Stimulated activated CD4-positive, alpha-beta T cell treated with anti-CD3 and anti-CD28 coated beads, Interleukin-4, amount 100 ng/mL, for 1 hour (primary cell): Measurements from ENCODE around the gene MAN1A1.

ENCODE experiments used
- DNase-seq: peaks from one replicate; pipeline ENCODE4 v3.0.0-alpha.2; 2020

Gene MAN1A1

GRCh38 chr6:119226089-119226488, 123.5 kb downstream of the MAN1A1 start:
- no peak for DNase-seq

- no peak for DNase-seq
Measured at GRCh38 chr6:119224095-119224701, 125.4 kb downstream of the MAN1A1 start.

- no peak for DNase-seq
Measured at GRCh38 chr6:119220452-119220851, 129.1 kb downstream of the MAN1A1 start.

GRCh38 chr6:119218548-119218947, 131.0 kb downstream of the MAN1A1 start:
- no peak for DNase-seq

GRCh38 chr6:119215885-119216590, 133.5 kb downstream of the MAN1A1 start:
- DNase-seq: no peak

GRCh38 chr6:119215309-119215708, 134.3 kb downstream of the MAN1A1 start:
- DNase-seq: no peak

- DNase-seq: no peak
Measured at GRCh38 chr6:119210596-119210995, 139.0 kb downstream of the MAN1A1 start.

- DNase-seq: no peak
Measured at GRCh38 chr6:119209452-119210205, 139.9 kb downstream of the MAN1A1 start.

GRCh38 chr6:119207971-119208725, 141.4 kb downstream of the MAN1A1 start:
- no peak for DNase-seq

- no peak for DNase-seq
Measured at GRCh38 chr6:119207327-119207726, 142.2 kb downstream of the MAN1A1 start.

- no peak for DNase-seq
Measured at GRCh38 chr6:119205911-119206618, 143.5 kb downstream of the MAN1A1 start.

GRCh38 chr6:119204719-119205118, 144.8 kb downstream of the MAN1A1 start:
- no peak for DNase-seq

GRCh38 chr6:119201480-119201879, 148.1 kb downstream of the MAN1A1 start:
- DNase-seq: no peak

GRCh38 chr6:119200512-119201175, 148.9 kb downstream of the MAN1A1 start:
- no peak for DNase-seq

GRCh38 chr6:119197271-119197670, 152.3 kb downstream of the MAN1A1 start:
- no peak for DNase-seq

GRCh38 chr6:119196715-119197114, 152.8 kb downstream of the MAN1A1 start:
- no peak for DNase-seq

- no peak for DNase-seq
Measured at GRCh38 chr6:119195848-119196247, 153.7 kb downstream of the MAN1A1 start.

- no peak for DNase-seq
Measured at GRCh38 chr6:119195204-119195603, 154.4 kb downstream of the MAN1A1 start.

- DNase-seq: no peak
Measured at GRCh38 chr6:119193707-119194106, 155.9 kb downstream of the MAN1A1 start.

GRCh38 chr6:119192200-119192599, 157.4 kb downstream of the MAN1A1 start:
- DNase-seq: no peak

- DNase-seq: no peak
Measured at GRCh38 chr6:119190176-119190575, 159.4 kb downstream of the MAN1A1 start.

GRCh38 chr6:119189498-119189897, 160.1 kb downstream of the MAN1A1 start:
- DNase-seq: no peak
